ENCODE measurements around the gene EIF2B5. TPM values are rescaled to one million over a fixed set of nuclear protein-coding genes. Genes with fewer than 3 reads are reported as not detected.
"Not testable (repeated sequence)": the region's sequence is repeated elsewhere in the genome, so short reads cannot be mapped to it uniquely, and the experiment has no call there.

Gene EIF2B5
- total RNA-seq: 34.2 TPM
- 38.2 TPM for polyA plus RNA-seq

DNA sequence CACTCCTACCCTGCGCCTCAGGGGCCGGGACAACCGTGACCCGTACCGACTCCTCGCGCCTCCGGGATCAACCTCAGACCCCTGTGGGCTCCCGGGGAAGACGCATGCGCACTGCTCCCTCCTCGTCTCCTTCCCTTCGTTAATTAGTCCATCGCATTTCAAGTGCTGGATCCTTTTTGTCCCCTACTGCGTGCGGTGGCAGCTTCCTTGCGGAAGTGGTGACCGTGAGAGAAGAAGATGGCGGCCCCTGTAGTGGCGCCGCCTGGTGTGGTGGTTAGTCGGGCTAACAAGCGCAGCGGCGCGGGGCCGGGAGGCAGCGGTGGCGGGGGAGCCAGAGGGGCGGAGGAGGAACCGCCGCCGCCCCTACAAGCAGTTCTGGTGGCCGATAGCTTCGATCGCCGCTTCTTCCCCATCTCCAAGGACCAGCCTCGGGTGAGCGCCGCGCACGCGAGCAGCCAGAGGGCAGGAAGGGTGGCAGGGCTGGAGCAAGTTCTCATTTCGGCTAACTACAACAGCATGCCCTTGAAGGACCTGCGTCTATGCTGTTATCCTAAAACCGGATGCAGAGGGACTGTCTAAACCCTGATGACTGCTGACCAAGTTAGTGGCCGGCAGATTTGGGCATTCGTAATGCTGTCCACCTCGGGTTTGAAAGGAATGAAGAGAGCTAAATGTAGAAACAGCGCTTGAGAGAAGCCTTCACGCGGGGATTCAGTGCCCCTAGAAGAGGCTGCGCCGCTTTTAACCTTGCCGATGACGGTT is at the start of gene EIF2B5:
Gene EIF2B5 (plus strand): TSS at position 210 of the 762 bp plus-strand sequence. CDS start 28 bp downstream, at position 238.
- H3K4me3 ChIP-seq (ENCODE audit: low read depth, low read length): peak within 1 kb of the TSS; percentile 69
- H3K36me3 ChIP-seq (ENCODE audit: insufficient read depth): no peaks in the 10 kb centered on the region
- under 1% methylated on average over 56 of the region's 56 CpGs for WGBS
- H3K27ac ChIP-seq (ENCODE audit: low read depth): peak within 1 kb of the TSS; percentile 85
- peak; percentile 81 for DNase-seq (ENCODE audit: extremely low spot score)
- H3K4me1 ChIP-seq (ENCODE audit: insufficient read depth): no peaks in the 10 kb centered on the region

DNA sequence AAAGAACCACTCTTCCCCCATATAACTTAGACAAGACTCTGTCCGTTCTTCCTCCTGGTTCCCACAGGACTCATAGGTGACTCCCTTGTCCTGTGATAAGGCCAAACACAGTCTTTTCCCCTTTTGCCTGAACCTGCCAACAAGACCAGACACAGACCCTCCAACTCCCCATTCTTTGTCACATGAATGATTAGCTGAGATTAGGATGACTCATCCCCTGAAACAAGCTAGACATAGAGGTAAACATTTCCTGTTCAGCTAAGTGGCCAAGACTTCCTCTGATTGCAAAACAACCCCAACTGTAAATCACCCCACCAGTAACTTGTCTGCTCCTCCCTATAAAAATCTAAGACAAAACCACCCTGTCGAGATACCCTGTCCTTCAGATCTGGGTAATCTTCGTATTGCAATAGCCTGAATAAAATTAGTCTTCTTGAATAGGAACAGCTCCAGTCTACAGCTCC is 49.7 kb upstream of the EIF2B5 start:
- DNase-seq (ENCODE audit: extremely low spot score): no peak
- no peak overlapping the region for H3K27ac ChIP-seq (ENCODE audit: low read depth)
- no peaks in the 10 kb centered on the region for H3K36me3 ChIP-seq (ENCODE audit: insufficient read depth)
- H3K4me1 ChIP-seq (ENCODE audit: insufficient read depth): no peaks in the 10 kb centered on the region
- no peak overlapping the region for H3K4me3 ChIP-seq (ENCODE audit: low read depth, low read length)
- 37% methylated on average over 3 of the region's 3 CpGs for WGBS

GRCh38 chr3:184092199-184092598 is 43.0 kb upstream of the EIF2B5 start:
- H3K36me3 ChIP-seq (ENCODE audit: insufficient read depth): no peaks in the 10 kb centered on the region
- no peak overlapping the region for H3K27ac ChIP-seq (ENCODE audit: low read depth)
- no peak overlapping the region for H3K4me3 ChIP-seq (ENCODE audit: low read depth, low read length)
- H3K4me1 ChIP-seq (ENCODE audit: insufficient read depth): no peaks in the 10 kb centered on the region
- 94% methylated on average over 3 of the region's 3 CpGs for WGBS
- DNase-seq (ENCODE audit: extremely low spot score): no peak

DNA sequence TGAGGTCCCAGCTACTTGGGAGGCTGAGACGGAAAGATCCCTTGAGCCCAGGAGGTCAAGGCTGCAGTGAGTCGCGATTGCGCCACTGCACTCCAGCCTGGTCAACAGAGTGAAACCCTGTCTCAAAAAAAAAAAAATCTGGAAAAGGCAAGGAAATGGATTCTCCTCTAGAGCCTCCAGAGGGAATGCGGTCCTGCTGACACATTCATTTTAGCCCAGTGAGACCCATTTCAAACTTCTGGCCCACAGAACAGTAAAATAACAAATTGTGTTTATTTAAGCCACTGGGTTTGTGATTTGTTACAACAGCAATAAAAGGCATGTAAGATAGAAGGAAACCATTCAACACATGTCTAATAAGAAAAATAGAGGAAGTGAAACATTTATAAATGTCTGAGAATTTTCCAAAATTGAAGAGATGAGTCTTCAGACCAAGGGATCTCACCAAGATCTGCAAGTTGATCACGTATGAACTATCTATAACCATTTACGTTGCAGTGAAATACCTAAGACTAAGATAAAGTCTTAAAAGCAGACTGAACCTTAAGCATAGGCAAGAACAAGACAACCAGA is 38.3 kb upstream of the EIF2B5 start, which contains the start of gene HTR3E:
Gene HTR3E (plus strand): TSS at position 254 of the 573 bp plus-strand sequence. CDS start 466 bp downstream, outside the sequence.
- no peak within 1 kb of the TSS for H3K27ac ChIP-seq (ENCODE audit: low read depth)
- H3K4me3 ChIP-seq (ENCODE audit: low read depth, low read length): no peak within 1 kb of the TSS
- WGBS: 90% methylated on average over 7 of the region's 7 CpGs
- no peaks in the 10 kb centered on the region for H3K4me1 ChIP-seq (ENCODE audit: insufficient read depth)
- no peaks in the 10 kb centered on the region for H3K36me3 ChIP-seq (ENCODE audit: insufficient read depth)
- DNase-seq (ENCODE audit: extremely low spot score): no peak

GRCh38 chr3:184097556-184097955 is 37.6 kb upstream of the EIF2B5 start:
- H3K27ac ChIP-seq (ENCODE audit: low read depth): no peak overlapping the region
- no peaks in the 10 kb centered on the region for H3K36me3 ChIP-seq (ENCODE audit: insufficient read depth)
- no peak overlapping the region for H3K4me3 ChIP-seq (ENCODE audit: low read depth, low read length)
- WGBS: 89% methylated on average over 6 of the region's 6 CpGs
- H3K4me1 ChIP-seq (ENCODE audit: insufficient read depth): no peaks in the 10 kb centered on the region
- DNase-seq (ENCODE audit: extremely low spot score): no peak

GRCh38 chr3:184099806-184100686 is 35.1 kb upstream of the EIF2B5 start:
- Histone ChIP-seq H3K27ac (ENCODE audit: low read depth) (no peak overlapping the region), H3K4me3 (ENCODE audit: low read depth, low read length) (no peak overlapping the region), H3K4me1 (ENCODE audit: insufficient read depth) (no peaks in the 10 kb centered on the region), H3K36me3 (ENCODE audit: insufficient read depth) (no peaks in the 10 kb centered on the region)
- WGBS: 55% methylated on average over 24 of the region's 24 CpGs
- no peak for DNase-seq (ENCODE audit: extremely low spot score)

DNA sequence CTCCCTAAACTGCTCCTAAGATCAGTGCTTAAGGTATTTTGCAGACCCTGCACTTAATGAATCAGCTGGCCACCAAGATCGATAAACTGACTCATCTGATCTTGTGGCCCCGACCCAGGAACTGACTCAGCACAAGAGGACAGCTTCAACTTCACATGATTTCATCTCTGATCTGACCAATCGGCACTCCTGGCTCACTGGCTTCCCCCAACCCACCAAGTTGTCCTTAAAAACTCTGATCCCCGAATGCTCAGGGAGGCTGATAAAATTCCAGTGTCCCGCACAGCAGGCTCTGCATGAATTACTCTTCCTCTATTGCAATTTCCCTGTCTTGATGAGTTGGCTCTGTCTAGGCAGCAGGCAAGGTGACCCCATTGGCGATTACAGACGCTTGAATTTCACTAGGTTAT is 24.8 kb upstream of the EIF2B5 start:
- 49% methylated on average over 7 of the region's 7 CpGs for WGBS
- Histone ChIP-seq H3K4me3 (ENCODE audit: low read depth, low read length) (no peak overlapping the region), H3K4me1 (ENCODE audit: insufficient read depth) (no peaks in the 10 kb centered on the region), H3K36me3 (ENCODE audit: insufficient read depth) (no peaks in the 10 kb centered on the region), H3K27ac (ENCODE audit: low read depth) (no peak overlapping the region)
- no peak for DNase-seq (ENCODE audit: extremely low spot score)

DNA sequence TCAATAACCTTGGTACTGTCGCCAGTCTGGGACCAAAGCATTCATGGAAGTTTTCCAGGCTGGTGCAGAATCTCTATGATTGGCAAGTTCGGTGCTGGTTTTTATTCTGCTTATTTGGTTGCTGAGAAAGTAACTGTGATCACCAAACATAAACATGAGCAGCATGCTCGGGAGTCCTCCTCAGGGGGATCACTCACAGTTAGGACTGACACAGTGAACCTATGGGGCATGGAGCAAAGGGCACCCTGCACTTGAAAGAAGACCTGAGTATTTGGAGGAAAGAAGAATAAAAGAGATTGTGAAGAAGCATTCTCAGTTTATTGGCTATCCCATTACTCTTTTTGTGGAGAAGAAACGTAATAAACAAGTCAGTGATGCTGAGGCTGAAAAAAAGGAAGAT is 19.1 kb upstream of the EIF2B5 start:
- DNase-seq (ENCODE audit: extremely low spot score): no peak
- no peak overlapping the region for H3K27ac ChIP-seq (ENCODE audit: low read depth)
- WGBS: 83% methylated on average over 4 of the region's 4 CpGs

GRCh38 chr3:184117636-184118035 is 17.5 kb upstream of the EIF2B5 start:
- DNase-seq (ENCODE audit: extremely low spot score): no peak
- Histone ChIP-seq H3K27ac (ENCODE audit: low read depth) (no peak overlapping the region), H3K4me1 (ENCODE audit: insufficient read depth) (no peaks in the 10 kb centered on the region), H3K4me3 (ENCODE audit: low read depth, low read length) (no peak overlapping the region), H3K36me3 (ENCODE audit: insufficient read depth) (no peaks in the 10 kb centered on the region)
- WGBS: 94% methylated on average over 6 of the region's 6 CpGs

More for the DNA sequence above, 19.1 kb upstream of the EIF2B5 start:
- Histone ChIP-seq H3K36me3 (ENCODE audit: insufficient read depth) (no peaks in the 10 kb centered on the region), H3K4me1 (ENCODE audit: insufficient read depth) (no peaks in the 10 kb centered on the region), H3K4me3 (ENCODE audit: low read depth, low read length) (no peak overlapping the region)

DNA sequence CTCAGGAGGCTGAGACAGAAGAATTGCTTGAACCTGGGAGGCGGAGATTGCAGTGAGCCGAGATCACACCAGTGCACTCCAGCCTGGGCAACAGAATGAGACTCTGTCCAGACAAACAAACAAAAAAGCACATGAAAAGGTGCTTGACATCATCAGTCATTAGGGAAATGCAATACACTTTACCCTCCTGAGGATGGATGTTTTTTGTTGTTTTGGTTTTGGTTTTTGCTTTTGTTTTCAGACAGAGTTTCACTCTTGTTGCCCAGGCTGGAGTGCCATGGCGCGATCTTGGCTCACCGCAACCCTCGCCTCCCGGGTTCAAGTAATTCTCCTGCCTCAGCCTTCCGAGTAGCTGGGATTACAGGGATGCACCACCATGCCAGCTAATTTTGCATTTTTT is 14.1 kb upstream of the EIF2B5 start:
- 95% methylated on average over 8 of the region's 8 CpGs for WGBS
- DNase-seq (ENCODE audit: extremely low spot score); H3K4me1 ChIP-seq (ENCODE audit: insufficient read depth): not testable (repeated sequence)

DNA sequence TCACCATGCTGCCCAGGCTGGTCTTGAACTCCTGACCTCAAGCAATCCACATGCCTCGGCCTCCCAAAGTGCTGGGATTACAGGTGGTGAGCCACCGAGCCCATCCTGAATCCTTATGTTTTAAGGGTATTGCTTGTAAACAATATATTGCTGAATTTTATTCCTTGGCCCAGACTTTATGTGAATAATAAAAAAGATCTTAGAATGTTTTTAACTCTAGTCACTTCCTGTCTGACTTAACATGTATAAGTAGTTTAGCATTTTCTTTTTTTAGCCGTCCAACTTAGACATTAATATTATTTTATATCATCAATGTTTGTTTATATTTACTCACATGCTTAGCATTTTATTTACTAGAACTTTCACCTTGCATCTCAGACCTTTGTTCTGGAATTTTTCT is 9.2 kb upstream of the EIF2B5 start:
- no peak for DNase-seq (ENCODE audit: extremely low spot score)
- WGBS: 41% methylated on average over 3 of the region's 3 CpGs
- no peaks in the 10 kb centered on the region for H3K36me3 ChIP-seq (ENCODE audit: insufficient read depth)
- no peaks in the 10 kb centered on the region for H3K4me1 ChIP-seq (ENCODE audit: insufficient read depth)
- H3K27ac ChIP-seq (ENCODE audit: low read depth): no peak overlapping the region
- no peak overlapping the region for H3K4me3 ChIP-seq (ENCODE audit: low read depth, low read length)

More for the DNA sequence above, 14.1 kb upstream of the EIF2B5 start:
- not testable (repeated sequence) for H3K4me3 ChIP-seq (ENCODE audit: low read depth, low read length); H3K27ac ChIP-seq (ENCODE audit: low read depth); H3K36me3 ChIP-seq (ENCODE audit: insufficient read depth)

DNA sequence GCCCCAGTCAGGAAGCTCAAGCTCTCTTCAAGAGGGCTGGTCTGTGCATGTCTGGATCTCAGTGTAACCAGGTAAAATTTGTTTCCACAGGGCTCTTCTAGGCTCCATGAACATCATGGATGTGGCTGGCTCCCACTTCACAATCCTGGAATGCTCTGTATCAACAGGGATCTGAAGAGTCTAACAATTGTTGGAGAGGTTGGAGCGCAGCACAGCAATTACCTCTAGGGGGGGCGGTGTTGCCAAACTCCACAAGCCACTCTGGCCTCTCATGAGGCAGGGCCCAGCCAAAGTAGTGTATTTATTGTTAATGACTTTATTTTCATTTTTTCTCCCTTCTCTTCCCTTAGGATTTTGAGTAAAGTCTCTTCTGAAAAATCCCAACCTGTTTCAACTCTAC is 6.1 kb upstream of the EIF2B5 start:
- Histone ChIP-seq H3K27ac (ENCODE audit: low read depth) (no peak overlapping the region), H3K4me3 (ENCODE audit: low read depth, low read length) (no peak overlapping the region), H3K4me1 (ENCODE audit: insufficient read depth) (no peaks in the 10 kb centered on the region), H3K36me3 (ENCODE audit: insufficient read depth) (no peaks in the 10 kb centered on the region)
- 24% methylated on average over 2 of the region's 2 CpGs for WGBS
- no peak for DNase-seq (ENCODE audit: extremely low spot score)

GRCh38 chr3:184132945-184133344 is 2.2 kb upstream of the EIF2B5 start:
- 94% methylated on average over 4 of the region's 4 CpGs for WGBS
- Histone ChIP-seq H3K27ac (ENCODE audit: low read depth) (no peak overlapping the region), H3K4me3 (ENCODE audit: low read depth, low read length) (no peak overlapping the region), H3K36me3 (ENCODE audit: insufficient read depth) (no peaks in the 10 kb centered on the region), H3K4me1 (ENCODE audit: insufficient read depth) (no peaks in the 10 kb centered on the region)
- no peak for DNase-seq (ENCODE audit: extremely low spot score)

Measured in urinary bladder (tissue), 4 donors.